K562 (cell line): ENCODE results near the gene VPS11. TPM values are rescaled to one million over a fixed set of nuclear protein-coding genes. Genes with fewer than 3 reads are reported as not detected.

Source experiments
- DDX20 ChIP-seq: fragments of 450-650 bp; IDR thresholded peaks from 2 replicates; pipeline ENCODE4 v1.6.1; 2016; ENCODE audit warnings: missing genetic modification characterization, low read depth, mild to moderate bottlenecking, missing compliant biosample characterization, moderate library complexity
- GMEB1 ChIP-seq: fragments of 250-450 bp; sonication (Bioruptor Pico); IDR thresholded peaks from 2 replicates; pipeline ENCODE4 v1.4.0; 2020; ENCODE audit warnings: mild to moderate bottlenecking
- HMGN3 ChIP-seq: IDR thresholded peaks from 2 replicates; pipeline ENCODE4 v1.6.1; 2011; ENCODE audit warnings: borderline replicate concordance, low read depth, mild to moderate bottlenecking, mixed read lengths, low read length; ENCODE audit not compliant: insufficient read length; ENCODE audit errors: extremely low read depth
- HNRNPLL ChIP-seq: fragments of 200-400 bp; formaldehyde crosslinking; IDR thresholded peaks from 2 replicates; pipeline ENCODE4 v1.6.1; 2017; ENCODE audit warnings: low read length, low read depth, mild to moderate bottlenecking; ENCODE audit not compliant: poor library complexity, severe bottlenecking
- HOMEZ ChIP-seq: fragments of 250-450 bp; sonication (Bioruptor Pico); IDR thresholded peaks from 2 replicates; pipeline ENCODE4 v1.4.0; 2020; ENCODE audit warnings: mild to moderate bottlenecking, moderate library complexity
- PCBP2 ChIP-seq: fragments of 200-400 bp; formaldehyde crosslinking; IDR thresholded peaks from 2 replicates; pipeline ENCODE4 v1.6.1; 2018; ENCODE audit warnings: low read length, low read depth, mild to moderate bottlenecking, moderate library complexity; ENCODE audit not compliant: poor library complexity, severe bottlenecking
- PTRF ChIP-seq: fragments of 450-650 bp; IDR thresholded peaks from 2 replicates; pipeline ENCODE4 v1.6.1; 2016; ENCODE audit warnings: mild to moderate bottlenecking, missing genetic modification characterization, missing compliant biosample characterization
- RCOR1 ChIP-seq, 2 experiments: IDR thresholded peaks; 2 replicates each; pipeline ENCODE4 v1.6.1; 2012; ENCODE audit warnings: low read depth in 2 of 2, low read length in 2 of 2, borderline replicate concordance in 1 of 2, improper control_type of control experiment in 1 of 2
- SRSF3 ChIP-seq: fragments of 200-400 bp; formaldehyde crosslinking; IDR thresholded peaks from 2 replicates; pipeline ENCODE4 v1.6.1; 2016; ENCODE audit warnings: mild to moderate bottlenecking, low read length, moderate library complexity; ENCODE audit not compliant: insufficient read depth
- UBTF ChIP-seq, 2 experiments: IDR thresholded peaks; 2 replicates each; pipeline ENCODE4 v1.6.1; 2012; ENCODE audit warnings: improper control_type of control experiment in 2 of 2, low read depth in 2 of 2, low read length in 2 of 2, borderline replicate concordance in 1 of 2
- ZBTB5 ChIP-seq: fragments of 450-650 bp; IDR thresholded peaks from 2 replicates; pipeline ENCODE4 v1.6.1; 2017; ENCODE audit warnings: antibody characterized with exemption
- ZKSCAN8 ChIP-seq: fragments of 200-800 bp; sonication (Bioruptor generic); IDR thresholded peaks from 2 replicates; pipeline ENCODE4 v1.6.1; 2016; ENCODE audit warnings: missing genetic modification characterization, missing compliant biosample characterization
- ZNF124 ChIP-seq: sonication (generic); formaldehyde crosslinking; IDR thresholded peaks from 2 replicates; pipeline ENCODE4 v1.8.1; 2022; ENCODE audit warnings: missing genetic modification reagents
- ZNF655 ChIP-seq: fragments of 250-450 bp; sonication (Bioruptor Pico); IDR thresholded peaks from 2 replicates; pipeline ENCODE4 v1.5.0; 2021
- ZSCAN29 ChIP-seq: fragments of 450-650 bp; IDR thresholded peaks from 2 replicates; pipeline ENCODE4 v1.6.1; 2017
- polyA plus RNA-seq, 8 experiments: library from polyadenylated mRNA; depleted of rRNA in 4 of 8; stranded (reverse) in 5 of 8; unstranded in 3 of 8; fragments of >200 nt; fragmentation: Nextera tagmentation in 2 of 8; fragmentation: Illumina TruSeq in 1 of 8; extraction: Ambion mirVana in 2 of 8; extraction: Trizol in 1 of 8; gene quantifications; 2 replicates each; pipeline versions ENCODE4 v1.2.1 to v1.2.3, GENCODE V29; 2011 to 2014; ENCODE audit warnings: inconsistent platforms in 1 of 8, missing spikeins in 1 of 8
- total RNA-seq, 7 experiments: library from RNA; depleted of rRNA in 6 of 7; stranded (reverse); fragments of >200 nt in 6 of 7; fragmentation: Illumina TruSeq in 2 of 7; extraction: Trizol in 2 of 7; gene quantifications; 2 replicates each; pipeline versions ENCODE4 v1.2.1 to v1.2.3, GENCODE V29; 2011 to 2021; ENCODE audit warnings: low replicate concordance in 1 of 7

VPS11 gene
- total and polyA plus RNA-seq, 9 of the 15 experiments (the other 6 are each of a cell fraction or from before 2014, with no cell fraction given) = 14.1 to 35.5 (median 27.5) TPM

GRCh38 chr11:119095066-119095880 is 27.7 kb downstream of the VPS11 start (continued):
- TF ChIP-seq UBTF (IDR thresholded peaks at IDR 0.05; ENCODE audit: borderline replicate concordance in 1 of 2, low read depth in 2 of 2, low read length in 2 of 2) = peak; percentile 60 to 82; a peak in 1 of 4 replicates
- TF ChIP-seq HNRNPLL = peak; percentile 95
- TF ChIP-seq SRSF3 = no peak
- TF ChIP-seq ZSCAN29 = no peak
- peak; percentile 43 to 87; a peak in 3 of 4 replicates for TF ChIP-seq RCOR1 (IDR thresholded peaks at IDR 0.05; ENCODE audit: borderline replicate concordance in 1 of 2, low read depth in 2 of 2, low read length in 2 of 2)
- TF ChIP-seq GMEB1 (CRISPR knock-in tag) = peak; percentile 47; the same call in 1 of the 2 replicates
- peak; percentile 91 for TF ChIP-seq PCBP2
- no peak for TF ChIP-seq DDX20 (tag)
- TF ChIP-seq ZNF655 (CRISPR knock-in tag) = no peak
- no peak for TF ChIP-seq PTRF (tag)
- no peak for TF ChIP-seq HOMEZ (CRISPR knock-in tag)
- TF ChIP-seq HMGN3 = peak; percentile 95
- TF ChIP-seq ZKSCAN8 (CRISPR knock-in tag) = no peak
- TF ChIP-seq ZBTB5 = no peak
- TF ChIP-seq ZNF124 (CRISPR knock-in tag) = no peak
